Activated CD8-positive, alpha-beta memory T cell treated with anti-CD3 and anti-CD28 coated beads for 36 hours (primary cell): ENCODE results near the gene AQP1. TPM values are rescaled to one million over a fixed set of nuclear protein-coding genes. Genes with fewer than 3 reads are reported as not detected.

ENCODE experiments used
- CTCF ChIA-PET: fragments of 350-600 bp; sonication (Branson Sonifier 250); formaldehyde crosslinking; loops from one replicate; lab custom pipeline; 2021; ENCODE audit warnings: antibody characterized with exemption; lab: Charles Lee
- POLR2A ChIA-PET: fragments of 350-600 bp; sonication (Branson Sonifier 250); formaldehyde crosslinking; loops from one replicate; lab custom pipeline; 2021; ENCODE audit warnings: antibody characterized with exemption; lab: Charles Lee
- total RNA-seq, 2 experiments: library from RNA; stranded (reverse); gene quantifications; one replicate each; pipeline ENCODE4 v1.2.3, GENCODE V29; 2021

The AQP1 gene
- total RNA-seq, 2 experiments from 2014 or later, result 0.25 to 0.38 TPM

DNA sequence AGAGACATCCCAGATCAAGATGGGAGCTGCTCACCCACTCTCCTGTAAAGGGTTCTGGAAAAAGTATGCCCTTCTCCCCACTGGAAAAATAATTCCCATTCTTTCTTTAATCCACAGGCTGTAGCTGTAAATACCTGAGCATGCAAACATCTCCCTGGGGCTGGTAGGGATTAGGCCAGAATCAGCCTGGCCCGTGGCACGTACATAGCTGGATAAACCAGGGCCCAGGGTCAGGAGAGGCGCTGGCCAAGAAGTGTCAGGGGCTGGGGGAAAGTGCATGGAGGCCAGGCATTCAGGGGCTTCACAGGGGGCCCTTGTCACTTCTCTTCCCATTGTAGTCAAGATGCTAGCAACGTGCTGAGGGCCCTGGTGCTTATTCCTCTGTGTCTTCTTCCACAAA, 30.7 kb upstream of the AQP1 start:
- ChIA-PET CTCF (no interaction called here), POLR2A (no interaction called here)

- CTCF ChIA-PET, result no interaction called here
These were observed 30.2 kb upstream of the AQP1 start for GRCh38 chr7:30881448-30881847.

DNA sequence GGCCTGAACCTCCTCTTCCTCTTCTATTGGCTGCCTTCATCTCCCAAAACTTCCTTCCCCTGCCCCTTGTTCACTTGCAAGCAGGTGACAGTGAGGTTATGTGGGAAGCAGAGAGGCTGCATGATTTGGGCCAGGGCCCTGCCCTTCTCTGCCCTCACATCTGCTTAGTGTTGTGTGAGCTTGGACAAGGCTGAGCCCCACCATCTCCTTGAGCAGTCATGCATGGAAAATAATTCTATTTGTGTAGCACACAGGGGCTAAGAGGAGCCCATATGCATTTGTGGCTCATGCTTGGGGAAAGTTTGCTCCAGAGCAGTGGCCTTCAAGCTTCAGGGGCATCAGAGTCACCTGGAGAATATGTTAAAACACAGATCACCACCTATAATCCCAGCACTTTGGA, 26.8 kb upstream of the AQP1 start:
- POLR2A ChIA-PET, result no interaction called here
- CTCF ChIA-PET, result no interaction called here

More at GRCh38 chr7:30881448-30881847, 30.2 kb upstream of the AQP1 start:
- POLR2A ChIA-PET, result no interaction called here

GRCh38 chr7:30886608-30887011, 25.0 kb upstream of the AQP1 start:
- POLR2A ChIA-PET, result no interaction called here
- CTCF ChIA-PET, result interaction anchor here (0.6 kb wide), 1 partner anchor 9 kb away, joined by 3 read pairs; no protein-coding TSS in a partner anchor

GRCh38 chr7:30887464-30887872, 24.2 kb upstream of the AQP1 start:
- ChIA-PET CTCF (no interaction called here), POLR2A (no interaction called here)

GRCh38 chr7:30888747-30889146, 22.9 kb upstream of the AQP1 start:
- POLR2A ChIA-PET, result no interaction called here
- CTCF ChIA-PET, result no interaction called here

- ChIA-PET POLR2A (no interaction called here), CTCF (no interaction called here)
These were observed 21.4 kb upstream of the AQP1 start for GRCh38 chr7:30890226-30890625.

DNA sequence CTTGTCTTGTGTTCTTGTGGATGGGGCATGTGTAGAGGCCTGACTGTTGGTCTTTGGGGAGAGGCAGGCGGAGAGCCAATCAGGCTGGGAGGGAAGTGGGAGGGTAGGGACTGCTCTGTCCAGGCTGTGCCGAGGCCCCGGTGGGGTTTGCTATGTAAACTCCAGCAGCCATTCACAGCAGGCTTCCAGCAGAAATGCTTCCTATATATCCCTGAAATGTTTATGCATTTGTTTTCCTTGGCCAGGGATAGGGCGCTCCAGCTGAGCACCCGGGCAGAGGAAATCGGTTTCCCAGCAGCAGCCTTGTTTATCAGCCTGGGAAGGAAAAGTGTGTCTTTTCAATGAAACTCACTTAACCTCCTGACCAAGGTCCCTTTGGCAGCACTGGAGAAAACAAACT, 18.3 kb upstream of the AQP1 start:
- CTCF ChIA-PET, result no interaction called here
- POLR2A ChIA-PET, result no interaction called here

- ChIA-PET CTCF (no interaction called here), POLR2A (no interaction called here)
These were observed 17.6 kb upstream of the AQP1 start for GRCh38 chr7:30894009-30894408.

- CTCF ChIA-PET, result no interaction called here
- POLR2A ChIA-PET, result no interaction called here
These were observed 16.6 kb upstream of the AQP1 start for GRCh38 chr7:30894866-30895605.

- CTCF ChIA-PET, result interaction anchor here (0.7 kb wide), 1 partner anchor 9 kb away, joined by 3 read pairs; no protein-coding TSS in a partner anchor
- POLR2A ChIA-PET, result no interaction called here
These were observed 15.6 kb upstream of the AQP1 start for GRCh38 chr7:30896036-30896435.

DNA sequence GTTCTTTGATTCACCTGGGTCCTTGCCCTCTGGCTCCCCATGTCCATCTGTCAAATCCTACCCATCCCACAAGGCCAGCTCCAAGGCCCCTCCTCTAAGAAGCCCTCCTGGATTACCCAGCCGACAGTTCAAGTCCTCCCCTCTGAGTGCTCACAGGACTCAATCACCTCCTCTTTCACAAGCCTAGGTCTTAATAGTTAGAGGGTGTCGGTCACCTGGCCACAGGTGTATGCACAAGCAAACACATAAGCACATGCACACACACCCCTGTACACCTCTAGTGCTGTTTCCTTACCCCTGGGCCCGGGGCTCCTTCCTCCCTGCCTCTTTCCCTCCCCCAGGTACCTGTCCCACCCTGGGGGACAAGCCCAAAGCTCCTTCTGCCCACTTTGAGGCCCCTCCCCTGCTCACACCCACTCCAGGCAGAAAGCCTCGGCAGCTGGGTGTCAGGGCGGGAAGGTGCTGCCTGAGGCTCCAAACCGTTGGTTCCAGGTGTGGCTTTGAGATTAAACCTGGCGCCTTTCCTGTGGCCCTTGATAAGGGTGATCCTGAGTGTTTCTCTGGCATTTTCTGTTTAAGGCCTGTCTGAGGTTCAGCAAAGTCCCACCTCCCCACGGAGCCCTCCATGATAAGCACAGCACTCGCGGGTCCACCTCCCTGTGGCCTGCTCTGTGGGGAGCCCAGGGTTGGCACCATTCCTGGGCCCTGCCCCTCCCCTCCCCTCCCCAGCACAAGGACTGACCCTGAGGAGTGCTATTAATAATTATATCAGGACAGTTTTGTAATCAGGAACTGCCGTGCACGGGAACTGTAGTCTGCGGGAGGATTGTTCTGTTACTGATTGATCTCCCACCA, 14.6 kb upstream of the AQP1 start:
- ChIA-PET POLR2A (no interaction called here), CTCF (no interaction called here)

DNA sequence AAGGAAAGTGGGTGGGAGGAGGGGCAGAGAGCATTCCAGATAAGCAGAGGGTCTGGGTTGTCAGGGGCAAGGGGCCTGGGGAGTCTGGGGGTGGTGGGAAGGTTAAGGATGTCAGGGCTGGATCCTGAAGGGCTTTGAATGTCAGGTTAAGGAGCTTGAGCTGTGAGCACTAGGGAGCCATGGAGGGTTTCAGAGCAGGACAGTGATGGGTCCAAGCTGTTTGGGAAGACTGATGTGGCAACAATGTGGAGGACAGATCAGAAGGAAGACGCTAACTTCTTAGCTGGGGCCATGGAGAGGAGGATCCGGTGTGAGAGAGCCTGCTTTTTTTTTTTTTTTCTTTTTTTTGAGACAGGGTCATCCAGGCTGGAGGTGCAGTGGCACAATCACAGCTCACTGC, 13.9 kb upstream of the AQP1 start:
- POLR2A ChIA-PET, result no interaction called here
- CTCF ChIA-PET, result no interaction called here

DNA sequence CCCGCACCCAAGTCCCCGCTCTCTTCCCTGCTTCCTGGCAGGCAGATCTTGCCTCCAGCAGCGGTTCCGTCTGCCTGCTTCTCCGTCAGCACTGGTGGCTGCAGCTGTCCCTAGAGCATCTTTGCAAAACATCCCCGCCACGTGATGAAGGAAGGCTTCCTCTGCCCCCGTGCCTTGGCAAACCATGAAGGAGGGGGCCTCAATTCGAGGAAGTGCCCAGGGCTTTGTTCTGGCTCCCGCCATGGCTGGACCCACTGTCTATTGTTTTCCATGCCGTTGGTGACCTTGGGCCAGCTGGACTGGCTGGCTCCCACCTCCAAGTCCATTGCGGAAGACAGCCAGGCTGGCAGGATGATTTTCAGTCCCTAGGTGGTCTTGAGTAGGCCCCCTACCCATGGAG, 13.2 kb upstream of the AQP1 start:
- ChIA-PET CTCF (no interaction called here), POLR2A (no interaction called here)

- ChIA-PET CTCF (no interaction called here), POLR2A (no interaction called here)
These were observed 12.6 kb upstream of the AQP1 start for GRCh38 chr7:30899066-30899465.

- ChIA-PET POLR2A (no interaction called here), CTCF (no interaction called here)
These were observed 12.0 kb upstream of the AQP1 start for GRCh38 chr7:30899630-30900029.

DNA sequence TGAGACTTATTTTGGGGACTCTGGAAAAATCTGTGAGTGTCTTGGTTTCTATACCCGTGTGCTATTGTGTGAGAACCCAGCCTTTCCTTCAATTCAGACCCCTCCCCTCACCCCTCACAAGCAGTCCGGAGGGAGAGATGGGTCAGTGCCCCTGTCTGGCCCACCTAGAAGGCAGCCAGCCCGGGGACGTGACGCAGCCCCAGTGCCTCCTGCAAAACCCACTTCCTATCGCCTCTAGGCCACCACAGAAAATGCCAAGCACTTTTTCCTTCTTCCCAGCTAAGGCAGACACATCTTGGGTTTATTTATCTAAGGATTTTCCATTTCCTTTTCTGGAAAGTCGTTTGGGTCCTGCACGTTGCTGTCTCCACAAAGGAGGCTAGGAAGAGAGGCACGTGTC, 11.6 kb upstream of the AQP1 start:
- POLR2A ChIA-PET, result no interaction called here

GRCh38 chr7:30900803-30901362, 10.8 kb upstream of the AQP1 start:
- CTCF ChIA-PET, result no interaction called here
- POLR2A ChIA-PET, result no interaction called here

More for the DNA sequence above, 11.6 kb upstream of the AQP1 start:
- CTCF ChIA-PET, result no interaction called here

- ChIA-PET CTCF (no interaction called here), POLR2A (no interaction called here)
These were observed 9.8 kb upstream of the AQP1 start for GRCh38 chr7:30901856-30902255.

- ChIA-PET POLR2A (no interaction called here), CTCF (no interaction called here)
These were observed 9.2 kb upstream of the AQP1 start for GRCh38 chr7:30902466-30902865.
